Ureter (tissue), 1 donor: Measurements from ENCODE around the gene ANKRD18A. TPM values are rescaled to one million over a fixed set of nuclear protein-coding genes. Genes with fewer than 3 reads are reported as not detected.
"Not testable (repeated sequence)": the region's sequence is repeated elsewhere in the genome, so short reads cannot be mapped to it uniquely, and the experiment has no call there.

Experiments used
- DNase-seq: peaks from one replicate; pipeline ENCODE4 v3.0.0-alpha.2; 2020; ENCODE audit warnings: low spot score
- total RNA-seq: library from RNA; stranded (reverse); gene quantifications from one replicate; pipeline ENCODE4 v1.2.4, GENCODE V29; 2023
- donor health status: DM: yes; HTN: yes; CAD: no.

The ANKRD18A gene
- total RNA-seq, 1 donor from 2014 or later, result 16.6 TPM

DNA sequence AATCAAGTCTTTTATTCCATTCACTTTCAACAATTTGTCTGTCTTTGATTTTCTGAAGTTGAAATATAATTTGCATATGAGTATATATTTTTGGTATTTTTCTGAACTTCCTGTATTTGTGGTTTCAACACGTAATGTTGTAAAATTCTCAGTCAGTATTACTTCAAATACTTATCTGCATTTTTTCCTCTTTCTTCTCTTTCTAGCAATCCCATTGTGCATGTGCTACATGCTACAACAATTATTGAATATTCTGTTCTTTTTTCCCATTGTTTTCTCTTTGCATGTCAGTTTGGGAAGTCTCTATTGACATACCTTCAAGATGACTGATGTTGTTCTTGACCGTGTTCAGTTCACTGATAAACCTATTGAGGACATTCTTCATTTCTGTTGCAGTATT is 5.6 kb upstream of the ANKRD18A start:
- DNase-seq, result no peak

DNA sequence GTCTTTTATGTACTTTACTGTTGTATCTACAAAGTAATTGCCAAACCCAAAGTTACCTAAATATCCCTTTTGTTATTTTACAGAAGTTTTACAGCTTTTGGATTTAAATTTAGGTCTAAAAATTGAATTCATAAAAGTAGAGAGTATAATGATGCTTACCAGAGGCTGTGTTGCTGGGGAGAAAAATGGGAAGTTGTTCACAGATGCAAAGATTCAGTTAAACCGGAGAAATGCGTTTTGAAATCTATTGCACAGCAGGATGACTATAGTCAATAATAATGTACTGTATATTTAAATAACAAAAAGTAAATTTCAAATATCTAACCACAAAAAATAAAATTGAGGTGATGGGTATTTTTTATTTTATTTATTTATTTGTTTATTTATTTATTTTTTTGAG is 2.6 kb upstream of the ANKRD18A start:
- no peak for DNase-seq

DNA sequence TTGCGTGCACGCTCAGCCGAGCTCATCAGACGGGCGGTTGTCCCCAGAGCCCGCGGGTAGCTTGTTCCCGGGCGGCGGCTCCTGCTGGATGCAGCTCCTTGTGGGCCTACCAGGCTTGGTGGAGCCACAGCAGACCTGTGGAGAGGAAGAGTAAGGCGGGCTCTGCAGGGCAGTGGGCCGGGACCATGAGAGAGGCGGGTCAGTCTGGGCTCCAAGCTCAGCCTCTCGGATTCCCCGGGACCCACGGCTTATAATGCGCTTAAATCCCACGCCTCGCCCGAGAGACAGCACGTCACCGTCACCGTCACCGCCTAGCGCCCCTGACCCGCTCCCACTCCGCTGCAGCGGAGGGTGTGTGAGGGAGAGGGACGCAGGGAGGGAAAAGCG is 1.9 kb upstream of the ANKRD18A start:
- DNase-seq, result no peak

DNA sequence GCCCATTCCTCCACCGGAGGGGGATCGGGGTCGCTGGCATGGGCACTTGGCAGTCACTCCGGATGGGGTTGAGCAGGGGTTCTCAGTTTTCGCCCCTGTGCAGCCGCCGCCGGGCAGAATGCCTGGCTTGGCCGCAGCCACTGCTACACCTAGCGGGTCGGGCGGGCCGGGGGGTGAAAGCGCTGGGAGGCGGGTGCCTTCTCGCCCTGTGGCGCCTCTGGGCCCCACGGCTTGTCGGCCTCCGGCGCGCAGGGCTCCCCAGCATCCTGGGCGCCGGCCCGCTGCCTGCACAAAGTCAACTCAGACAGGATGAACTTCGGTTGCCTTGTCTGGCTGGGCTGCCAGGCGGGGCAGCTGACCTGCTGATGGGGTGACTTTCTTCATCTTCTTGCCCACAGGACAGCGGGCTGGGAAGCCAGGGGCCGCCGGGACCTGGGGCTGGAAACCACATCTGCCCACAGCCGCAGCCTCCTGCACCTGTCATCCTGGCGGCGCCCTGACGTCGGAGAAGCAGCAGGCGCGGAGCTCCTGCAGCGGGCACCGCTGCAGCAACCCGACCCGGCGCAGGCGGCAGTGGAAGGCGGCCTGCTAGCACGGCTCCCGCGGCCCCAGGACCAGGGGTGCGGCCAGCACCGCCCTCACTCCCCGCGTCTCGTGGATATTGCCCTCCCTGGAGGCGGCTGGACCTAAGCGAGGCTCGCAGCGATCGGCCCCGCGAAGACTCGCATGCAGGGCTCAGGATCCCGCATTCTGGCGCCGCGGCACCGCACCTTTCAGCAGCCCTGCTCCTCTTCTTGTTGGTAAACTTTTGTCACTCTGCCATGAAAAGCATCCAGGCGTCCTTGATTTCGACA is 1.3 kb upstream of the ANKRD18A start:
- no peak for DNase-seq

DNA sequence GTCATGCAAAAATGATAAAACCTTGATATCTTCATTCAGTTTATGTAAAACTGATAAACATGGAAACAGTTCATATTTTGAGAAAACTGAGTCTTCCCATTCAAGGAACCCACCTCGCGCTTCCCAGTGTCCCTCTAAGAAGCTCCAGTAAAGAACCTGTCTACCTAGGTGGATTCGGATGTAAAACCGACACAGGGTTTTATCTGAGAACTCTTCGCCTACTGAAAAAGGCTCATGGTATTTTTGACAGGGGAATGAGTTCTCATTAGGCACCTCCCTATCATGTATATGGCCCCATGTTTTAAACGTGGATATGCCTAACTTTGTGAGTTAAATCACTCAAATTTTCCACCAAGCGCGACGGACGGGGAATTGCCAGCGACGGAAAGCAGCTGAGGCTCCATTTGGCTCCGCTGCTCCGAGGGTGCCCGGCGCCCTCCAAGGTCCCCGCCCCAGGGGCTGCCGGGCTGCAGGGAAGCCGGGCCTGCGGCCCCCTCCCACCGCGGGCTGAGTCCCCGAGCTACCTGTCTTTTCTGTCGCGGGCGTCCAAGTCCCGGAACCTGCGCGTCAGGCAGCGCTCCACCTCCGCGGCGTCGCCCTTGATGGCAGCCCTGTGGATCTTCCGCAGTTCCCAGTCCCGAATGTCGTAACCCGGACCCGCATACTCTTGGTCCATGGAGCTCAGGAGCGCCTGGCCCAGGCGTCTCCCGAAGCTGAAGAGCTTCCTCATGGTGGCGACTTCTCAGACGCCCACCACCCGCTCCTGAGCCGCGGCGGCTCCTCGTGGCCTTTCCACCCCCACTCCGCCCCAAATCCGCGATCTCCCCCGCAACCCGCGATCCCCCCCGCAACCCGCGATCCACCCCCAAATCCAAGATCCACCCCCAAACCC is 594 bp downstream of the ANKRD18A start:
- no peak for DNase-seq

DNA sequence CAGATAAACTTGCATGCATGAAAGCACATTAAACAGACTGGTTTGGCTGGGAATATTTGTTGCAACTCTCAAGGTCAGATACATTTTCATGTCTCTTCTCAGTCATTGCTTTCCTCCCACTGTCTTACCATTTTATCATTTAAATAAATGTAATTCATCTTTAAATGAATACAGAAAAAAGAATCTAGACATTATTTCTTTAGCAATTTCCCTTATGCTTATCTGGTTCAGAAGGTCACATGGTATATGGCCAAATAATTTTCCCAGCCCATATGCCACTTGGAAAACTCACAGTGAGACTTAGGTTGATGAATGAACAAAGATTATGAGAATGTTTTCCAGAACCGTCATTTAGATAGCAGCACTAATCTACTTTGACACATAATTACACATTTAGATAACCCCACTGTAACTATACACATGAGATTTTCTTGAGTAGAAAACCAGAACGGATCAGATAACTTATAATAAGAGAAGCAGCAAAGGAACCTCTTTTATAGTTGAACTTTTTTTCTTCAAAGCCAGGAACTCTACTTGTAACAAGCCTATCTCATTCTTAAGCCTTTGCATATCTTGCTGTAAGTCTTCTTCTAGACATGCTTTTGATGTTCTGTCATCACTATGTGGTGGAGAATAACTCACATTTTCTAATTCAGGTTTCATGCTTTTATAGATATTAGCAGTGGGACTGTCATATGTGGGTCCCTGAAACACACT is 22.2 kb downstream of the ANKRD18A start:
- DNase-seq, result not testable (repeated sequence)

DNA sequence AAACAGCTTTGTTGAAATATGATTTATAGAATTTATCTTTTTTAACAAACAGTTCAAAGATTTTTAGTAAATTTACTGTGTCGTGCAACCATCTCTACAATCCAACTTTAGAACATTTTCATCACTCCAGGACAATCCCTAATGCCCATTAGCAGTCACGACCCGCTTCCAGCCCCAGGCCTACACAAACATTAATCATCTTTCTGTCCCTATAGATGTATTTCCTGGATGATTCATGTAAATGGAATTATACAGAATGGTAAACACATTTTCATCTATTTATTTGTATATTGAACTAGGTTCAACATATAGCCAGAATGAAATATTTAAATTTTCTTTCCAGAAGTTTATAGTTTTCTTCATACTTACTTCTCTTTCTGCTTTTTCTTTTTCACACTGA is 25.3 kb downstream of the ANKRD18A start:
- not testable (repeated sequence) for DNase-seq

DNA sequence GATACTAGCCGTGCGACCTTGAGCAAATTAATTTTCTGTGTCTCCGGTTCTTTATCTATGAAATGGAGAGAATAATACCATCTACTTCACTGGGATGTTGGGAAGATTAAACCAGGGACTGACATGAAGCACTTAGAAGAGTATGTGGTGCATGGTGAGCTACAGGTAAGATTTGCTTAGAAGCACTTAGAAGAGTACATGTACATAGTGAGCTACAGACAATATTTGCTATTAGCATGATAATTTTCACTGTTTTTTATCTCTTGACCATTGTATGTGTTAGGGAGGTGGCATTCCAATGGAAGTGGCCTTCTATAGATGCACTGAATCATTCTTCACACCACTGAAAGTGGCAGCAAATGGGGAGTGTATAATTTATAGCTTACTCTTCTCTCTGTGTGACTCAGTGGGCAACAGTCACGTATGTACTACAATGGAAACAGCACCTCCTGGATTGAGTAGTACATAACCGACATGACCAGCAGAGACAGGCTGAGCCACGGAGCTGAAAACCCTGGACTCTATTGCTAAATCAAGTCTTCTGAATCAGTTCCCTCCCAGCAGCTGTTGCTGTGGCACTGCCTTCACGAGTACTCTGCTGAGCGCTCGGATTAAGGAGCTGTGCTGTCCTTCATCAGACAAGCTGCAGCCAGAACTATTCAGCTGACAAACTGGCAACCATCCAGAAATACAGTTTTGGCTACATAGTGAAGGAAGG is 28.9 kb downstream of the ANKRD18A start:
- not testable (repeated sequence) for DNase-seq

DNA sequence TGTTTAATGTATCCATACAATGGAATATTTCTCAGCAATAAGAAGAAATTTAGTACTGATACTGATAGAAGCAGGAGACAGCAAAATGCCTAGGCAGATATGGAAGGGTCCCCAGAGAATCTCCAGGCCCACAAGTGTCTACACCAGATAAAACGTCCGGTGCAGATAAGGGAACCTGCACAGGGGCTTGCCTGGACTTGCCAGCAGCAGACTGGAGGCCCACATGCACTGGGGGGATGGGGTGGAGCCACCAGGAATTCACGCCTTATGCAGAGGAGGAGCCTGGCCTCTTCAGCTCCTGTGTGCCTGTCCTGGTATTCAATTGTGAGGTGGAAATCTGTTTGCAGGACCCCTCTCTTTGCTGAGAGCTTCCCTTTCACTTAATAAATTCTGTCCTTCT is 36.6 kb downstream of the ANKRD18A start:
- not testable (repeated sequence) for DNase-seq

DNA sequence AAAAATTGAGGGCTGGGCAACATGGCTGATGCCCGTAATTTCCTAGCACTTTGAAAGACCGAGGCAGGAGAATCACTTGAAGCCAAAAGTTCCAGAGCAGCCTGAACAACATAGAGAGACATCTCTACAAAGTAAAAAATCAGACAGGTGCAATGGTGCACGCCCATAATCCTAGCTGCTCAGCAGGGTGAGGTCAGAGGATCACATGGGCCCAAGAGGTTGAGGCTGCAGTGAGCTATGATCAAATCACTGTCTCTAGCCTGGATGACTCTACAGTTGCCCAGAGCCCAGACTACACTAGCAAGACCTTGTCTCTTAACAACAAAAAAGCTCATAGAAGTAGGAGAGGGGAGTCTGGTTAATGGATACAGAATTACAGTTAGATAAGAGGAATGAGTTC is 40.3 kb downstream of the ANKRD18A start:
- DNase-seq, result not testable (repeated sequence)

DNA sequence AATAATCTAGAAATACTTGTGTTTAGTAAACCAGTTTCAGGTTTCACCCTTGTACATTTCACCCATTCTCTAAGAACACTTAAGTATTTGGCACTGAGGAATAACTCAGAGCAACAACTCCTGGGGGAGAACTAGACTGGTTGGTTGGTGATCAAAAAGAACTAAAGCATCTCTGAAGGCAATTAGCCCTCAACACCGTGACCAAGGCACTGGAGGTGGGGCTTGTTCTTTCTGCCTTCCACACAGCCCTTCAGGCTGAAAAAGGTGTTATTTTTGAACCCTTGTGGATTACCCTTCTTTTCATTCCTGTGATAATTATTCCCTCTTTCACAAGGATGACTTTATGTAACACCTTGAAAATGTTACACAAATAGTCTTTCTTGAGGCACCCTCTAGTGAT is 44.2 kb downstream of the ANKRD18A start:
- not testable (repeated sequence) for DNase-seq

DNA sequence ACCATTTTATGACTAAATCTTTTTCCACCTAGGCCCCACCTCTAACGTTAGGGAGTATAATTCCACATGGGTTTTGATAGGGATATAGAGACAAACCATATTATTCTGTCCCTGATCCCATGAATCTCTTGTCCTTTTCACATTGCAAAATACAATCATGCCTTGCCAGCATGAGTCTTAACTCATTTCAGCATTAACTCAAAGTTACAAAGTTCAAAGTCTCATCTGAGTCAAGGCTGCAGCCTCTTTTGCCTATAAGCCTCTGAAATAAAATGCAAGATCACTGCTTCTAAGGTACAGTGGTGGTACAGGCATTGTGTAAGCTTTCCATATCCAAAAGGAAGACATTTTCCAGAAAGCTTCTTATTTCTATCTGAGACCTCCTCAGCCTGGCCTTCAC is 54.3 kb downstream of the ANKRD18A start:
- DNase-seq, result not testable (repeated sequence)

DNA sequence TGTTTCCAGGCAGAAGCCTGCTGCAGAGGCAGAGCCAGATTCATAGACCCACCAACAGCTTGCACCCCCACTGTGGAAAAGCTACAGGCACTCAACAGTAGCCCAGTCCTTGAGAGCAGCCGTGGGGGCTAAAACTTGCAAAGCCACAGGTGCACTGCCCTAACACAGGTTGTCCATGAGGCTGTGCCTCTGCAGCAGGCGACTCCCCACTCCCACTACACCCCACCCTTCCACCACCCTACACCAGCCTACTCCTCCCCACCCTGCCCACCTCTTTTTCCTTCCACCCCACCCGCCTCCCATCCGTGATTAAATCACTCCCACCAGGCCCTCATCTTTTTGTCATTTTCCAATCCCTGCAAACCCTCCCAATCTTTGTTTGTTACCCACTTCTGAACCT is 55.2 kb downstream of the ANKRD18A start:
- DNase-seq, result not testable (repeated sequence)

DNA sequence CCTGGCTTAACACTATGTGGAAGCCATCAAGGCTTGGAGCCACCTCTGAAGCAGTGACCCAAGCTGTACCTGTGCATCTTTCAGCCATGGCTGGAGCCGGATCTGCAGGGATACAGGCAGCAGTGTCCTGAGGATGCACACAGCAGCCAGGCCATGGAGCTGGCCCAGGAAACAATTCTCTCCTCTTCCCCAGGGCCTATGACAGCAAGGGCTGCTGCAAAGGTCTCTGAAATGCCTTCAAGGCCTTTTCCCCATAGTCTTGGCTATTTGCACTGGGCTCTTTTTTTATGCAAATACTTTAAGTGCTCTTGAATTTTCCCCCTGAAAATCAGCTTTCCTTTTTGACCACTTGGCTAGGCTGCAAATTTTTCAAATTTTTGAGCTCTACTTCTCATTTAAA is 56.5 kb downstream of the ANKRD18A start:
- DNase-seq, result not testable (repeated sequence)

DNA sequence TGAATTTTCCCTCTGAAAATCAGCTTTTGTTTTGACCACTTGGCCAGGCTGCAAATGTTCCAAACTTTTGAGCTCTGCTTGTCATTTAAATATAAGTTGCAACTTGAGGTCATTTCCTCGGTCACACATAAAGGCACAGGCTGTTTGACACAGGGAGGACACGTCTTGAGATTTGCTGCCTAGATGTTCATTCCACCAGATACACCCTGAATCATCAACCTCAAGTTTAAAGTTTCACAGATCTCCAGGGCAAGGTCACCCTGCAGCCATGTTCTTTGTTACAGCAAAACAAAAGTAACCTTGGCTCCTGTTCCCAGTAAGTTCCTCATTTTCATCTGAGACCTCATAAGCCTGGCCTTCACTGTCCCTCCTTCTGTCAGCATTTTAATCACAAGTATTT is 59.3 kb downstream of the ANKRD18A start:
- DNase-seq, result not testable (repeated sequence)

DNA sequence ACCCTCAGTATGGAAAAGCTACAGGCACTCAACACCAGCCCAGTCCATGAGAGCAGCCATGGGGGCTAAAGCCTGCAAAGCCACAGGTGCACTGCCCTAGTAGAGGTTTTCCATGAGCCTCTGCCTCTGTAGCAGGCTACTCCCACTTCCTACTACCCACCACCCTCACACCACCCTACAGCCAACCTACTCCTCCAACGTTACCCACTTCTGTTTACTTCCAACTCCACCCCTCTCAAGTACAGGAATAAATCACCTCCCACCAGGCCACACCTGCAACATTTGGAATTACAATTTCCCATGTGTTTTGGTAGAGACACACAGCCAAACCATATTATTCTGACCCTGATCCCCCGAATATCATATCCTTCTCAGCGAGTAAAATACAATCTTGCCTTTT is 61.2 kb downstream of the ANKRD18A start:
- DNase-seq, result not testable (repeated sequence)

DNA sequence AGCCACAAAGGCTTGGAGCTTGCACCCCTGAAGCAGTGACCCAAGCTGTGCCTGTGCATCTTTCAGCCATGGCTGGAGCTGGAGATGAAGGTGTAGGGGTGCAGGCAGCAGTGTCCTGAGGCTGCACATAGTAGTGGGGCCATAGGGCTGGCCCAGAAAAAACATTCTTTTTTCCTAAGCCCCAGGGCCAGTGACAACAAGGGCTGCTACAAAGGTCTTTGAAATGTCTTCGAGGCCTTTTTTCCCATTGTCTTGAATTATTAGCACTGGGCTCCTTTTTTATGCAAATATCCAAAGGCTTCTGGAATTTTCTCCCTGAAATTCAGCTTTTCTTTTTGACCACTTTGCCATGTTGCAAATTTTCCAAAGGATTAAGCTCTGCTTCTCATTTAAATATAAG is 62.6 kb downstream of the ANKRD18A start:
- DNase-seq, result not testable (repeated sequence)

DNA sequence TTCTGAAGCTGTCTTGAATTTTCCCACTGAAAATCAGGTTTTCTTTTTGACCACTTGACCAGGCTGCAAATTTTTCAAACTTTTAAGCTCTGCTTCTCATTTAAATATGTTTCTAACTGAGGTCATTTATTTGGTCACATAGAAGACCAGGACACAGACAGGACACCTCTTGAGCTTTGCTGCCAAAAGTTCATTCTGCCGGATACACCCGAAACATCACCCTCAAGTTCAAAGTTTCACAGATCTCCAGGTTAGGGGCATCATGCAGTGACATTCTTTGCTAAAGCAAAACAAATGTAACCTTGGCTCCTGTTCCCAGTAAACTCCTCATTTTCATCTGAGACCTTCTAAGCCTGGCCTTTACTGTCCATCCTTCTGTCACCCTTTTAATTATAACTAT is 65.4 kb downstream of the ANKRD18A start:
- not testable (repeated sequence) for DNase-seq

DNA sequence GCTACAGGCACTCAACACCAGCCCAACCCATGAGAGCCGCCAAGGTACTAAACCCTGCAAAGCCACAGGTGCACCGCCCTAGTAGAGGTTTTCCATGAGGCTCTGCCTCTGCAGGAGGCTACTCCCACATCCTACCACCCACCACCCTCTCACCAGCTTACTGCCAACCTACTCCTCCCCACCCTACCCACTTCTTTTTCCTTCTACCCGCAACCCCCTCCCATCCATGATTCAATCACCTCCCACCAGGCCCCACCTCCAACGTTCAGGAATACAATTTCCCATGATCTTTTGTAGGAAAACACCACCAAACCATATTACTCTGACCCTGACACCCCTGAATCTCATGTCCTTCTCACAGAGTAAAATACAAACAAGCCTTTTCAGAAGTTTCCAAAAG is 67.4 kb downstream of the ANKRD18A start:
- DNase-seq, result not testable (repeated sequence)

DNA sequence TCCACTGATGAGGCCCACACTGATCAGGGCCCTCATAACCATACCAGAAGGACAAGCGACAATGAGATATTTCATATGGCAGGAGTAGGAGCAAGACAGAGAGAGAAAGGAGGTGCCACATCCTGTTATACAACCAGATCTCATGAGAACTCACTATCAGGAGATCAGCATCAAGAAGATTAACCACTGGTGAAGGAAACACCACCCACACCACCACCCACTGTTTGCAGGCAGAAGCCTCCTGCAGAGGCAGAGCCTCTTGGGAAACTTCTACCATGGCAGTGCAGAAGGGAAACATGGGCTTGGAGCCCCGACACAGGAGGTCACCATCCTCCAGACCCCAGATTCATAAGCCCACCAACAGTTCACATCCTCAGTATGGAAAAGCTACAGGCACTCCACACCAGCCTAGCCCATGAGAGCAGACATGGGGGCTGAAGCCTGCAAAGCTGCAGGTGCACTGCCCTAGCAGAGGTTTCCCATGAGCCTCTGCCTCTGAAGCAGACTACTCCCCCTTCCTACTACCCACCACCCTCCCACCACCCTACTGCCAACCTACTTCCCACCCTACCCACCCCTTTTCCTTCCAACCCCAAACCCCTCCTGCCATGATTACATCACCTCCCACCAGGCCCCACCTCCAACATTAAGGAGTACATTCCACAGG is 73.8 kb downstream of the ANKRD18A start:
- not testable (repeated sequence) for DNase-seq

DNA sequence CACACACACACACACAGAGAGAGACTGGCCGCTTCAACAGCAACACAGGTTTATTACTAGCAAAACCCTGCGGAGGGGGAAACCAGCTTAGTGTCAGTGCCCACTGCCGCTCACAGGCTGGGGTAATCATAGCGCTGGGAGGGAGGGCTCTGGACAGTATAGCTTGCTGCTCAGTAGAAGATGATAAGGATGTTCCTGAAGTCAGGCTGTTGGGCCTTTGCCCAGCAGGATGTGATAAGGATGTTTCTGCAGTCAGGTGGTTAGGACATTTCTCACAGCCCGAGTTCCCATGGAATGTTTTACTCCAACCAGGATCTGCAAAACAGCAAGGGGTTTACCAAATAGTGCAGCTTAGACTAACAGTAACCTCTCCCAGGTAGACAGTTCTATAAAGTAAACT is 79.9 kb downstream of the ANKRD18A start:
- DNase-seq, result not testable (repeated sequence)
